Measurements from ENCODE around the gene PROSER2.

DNA sequence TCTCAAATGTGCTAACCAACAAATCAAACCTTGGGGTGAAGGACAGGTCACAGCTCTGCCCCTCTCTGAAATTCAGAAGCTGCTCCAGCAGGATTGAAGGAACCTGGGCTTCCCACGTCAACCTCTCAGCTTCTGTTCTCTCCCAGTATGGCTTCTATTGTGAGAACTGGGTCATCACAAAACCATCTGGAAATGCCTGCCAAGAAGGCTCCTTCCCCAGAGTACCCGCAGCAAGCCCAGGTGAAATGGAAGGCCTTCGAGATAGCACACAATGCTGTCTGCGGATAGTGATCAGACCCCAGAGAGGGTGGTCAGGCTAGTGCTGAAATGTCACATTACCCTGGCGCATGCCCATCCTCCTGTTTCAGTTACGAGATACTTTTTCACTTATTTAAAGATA, 16.4 kb upstream of the PROSER2 start:
- TF ChIP-seq KAT7 (CRISPR knock-in tag; IDR thresholded peaks at IDR 0.05; ENCODE audit: borderline replicate concordance): no peak
- TF ChIP-seq ZNF562 (CRISPR knock-in tag; IDR thresholded peaks at IDR 0.05; ENCODE audit: borderline replicate concordance): no peak
- TF ChIP-seq KLF6 (CRISPR knock-in tag; IDR thresholded peaks at IDR 0.05): no peak
- no peak for TF ChIP-seq AGO2 (optimal IDR thresholded peaks at IDR 0.05; ENCODE audit: low read depth, low read length)
- TF ChIP-seq TGIF2 (CRISPR knock-in tag; IDR thresholded peaks at IDR 0.05): no peak
- TF ChIP-seq, protein P1, sequence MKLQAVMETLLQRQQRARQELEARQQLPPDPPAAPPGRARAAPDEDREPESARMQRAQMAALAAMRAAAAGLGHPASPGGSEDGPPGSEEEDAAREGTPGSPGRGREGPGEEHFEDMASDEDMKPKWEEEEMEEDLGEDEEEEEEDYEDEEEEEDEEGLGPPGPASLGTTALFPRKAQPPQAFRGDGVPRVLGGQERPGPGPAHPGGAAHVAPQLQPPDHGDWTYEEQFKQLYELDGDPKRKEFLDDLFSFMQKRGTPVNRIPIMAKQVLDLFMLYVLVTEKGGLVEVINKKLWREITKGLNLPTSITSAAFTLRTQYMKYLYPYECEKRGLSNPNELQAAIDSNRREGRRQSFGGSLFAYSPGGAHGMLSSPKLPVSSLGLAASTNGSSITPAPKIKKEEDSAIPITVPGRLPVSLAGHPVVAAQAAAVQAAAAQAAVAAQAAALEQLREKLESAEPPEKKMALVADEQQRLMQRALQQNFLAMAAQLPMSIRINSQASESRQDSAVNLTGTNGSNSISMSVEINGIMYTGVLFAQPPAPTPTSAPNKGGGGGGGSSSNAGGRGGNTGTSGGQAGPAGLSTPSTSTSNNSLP (IDR thresholded peaks at IDR 0.05; ENCODE audit: low read depth, low read length): no peak
- TF ChIP-seq BRD4 (CRISPR knock-in tag; IDR thresholded peaks at IDR 0.05): no peak
- TF ChIP-seq TARDBP (CRISPR knock-in tag; IDR thresholded peaks at IDR 0.05): no peak
- TF ChIP-seq POLR2AphosphoS5 (IDR thresholded peaks at IDR 0.05; ENCODE audit: low read depth, low read length): no peak
- no peak for TF ChIP-seq CTCF (CRISPR knock-in tag; IDR thresholded peaks at IDR 0.05)
- TF ChIP-seq ELF3 (CRISPR knock-in tag; IDR thresholded peaks at IDR 0.05): no peak
- no peak for TF ChIP-seq ZNF816 (CRISPR knock-in tag; IDR thresholded peaks at IDR 0.05; ENCODE audit: borderline replicate concordance)
- TF ChIP-seq GZF1 (CRISPR knock-in tag; IDR thresholded peaks at IDR 0.05): no peak

All from HepG2 (cell line).